K562 (cell line): ENCODE data around the gene SLC3A2. TPM values are rescaled to one million over a fixed set of nuclear protein-coding genes. Genes with fewer than 3 reads are reported as not detected.

ENCODE experiments used
- BCOR ChIP-seq: fragments of 450-650 bp; IDR thresholded peaks from 2 replicates; pipeline ENCODE4 v1.6.1; 2016
- FIP1L1 ChIP-seq: fragments of 200-400 bp; formaldehyde crosslinking; IDR thresholded peaks from 2 replicates; pipeline ENCODE4 v1.6.1; 2018; ENCODE audit warnings: mild to moderate bottlenecking, low read depth, low read length; ENCODE audit not compliant: poor library complexity, severe bottlenecking
- KLF1 ChIP-seq: fragments of 450-650 bp; IDR thresholded peaks from 2 replicates; pipeline ENCODE4 v1.6.1; 2016; ENCODE audit warnings: missing genetic modification characterization, missing compliant biosample characterization
- MEF2A ChIP-seq: IDR thresholded peaks from 2 replicates; pipeline ENCODE4 v1.6.1; 2011; ENCODE audit warnings: low read depth, mild to moderate bottlenecking, low read length, moderate library complexity; ENCODE audit not compliant: control insufficient read depth
- NFE2L1 ChIP-seq: fragments of 450-650 bp; IDR thresholded peaks from 2 replicates; pipeline ENCODE4 v1.6.1; 2016; ENCODE audit warnings: missing genetic modification characterization, low read depth, mild to moderate bottlenecking, missing compliant biosample characterization, moderate library complexity, borderline replicate concordance
- NR3C1 ChIP-seq: sonication (generic); formaldehyde crosslinking; IDR thresholded peaks from 2 replicates; pipeline ENCODE4 v1.8.1; 2022; ENCODE audit warnings: missing genetic modification reagents
- SREBF2 ChIP-seq: sonication (generic); formaldehyde crosslinking; IDR thresholded peaks from 2 replicates; pipeline ENCODE4 v1.4.0; 2020; ENCODE audit warnings: mild to moderate bottlenecking, missing genetic modification reagents
- SRSF3 ChIP-seq: fragments of 200-400 bp; formaldehyde crosslinking; IDR thresholded peaks from 2 replicates; pipeline ENCODE4 v1.6.1; 2016; ENCODE audit warnings: mild to moderate bottlenecking, low read length, moderate library complexity; ENCODE audit not compliant: insufficient read depth
- TEAD4 ChIP-seq, 2 experiments: sonication (generic) in 1 of 2; formaldehyde crosslinking in 1 of 2; IDR thresholded peaks; 2 replicates each; pipeline versions ENCODE4 v1.6.1 to v1.8.0; 2012 to 2022; ENCODE audit warnings: borderline replicate concordance in 1 of 2, inconsistent platforms in 1 of 2, low read length in 1 of 2, mild to moderate bottlenecking in 1 of 2, missing genetic modification reagents in 1 of 2
- U2AF1 ChIP-seq: fragments of 200-400 bp; formaldehyde crosslinking; optimal IDR thresholded peaks from 2 replicates; pipeline ENCODE3; 2017; ENCODE audit warnings: mild to moderate bottlenecking, low read depth, low read length, moderate library complexity
- ZNF347 ChIP-seq: fragments of 450-650 bp; formaldehyde crosslinking; IDR thresholded peaks from 2 replicates; pipeline ENCODE4 v1.4.0; 2020; ENCODE audit warnings: low read depth, mild to moderate bottlenecking, moderate library complexity
- polyA plus RNA-seq, 8 experiments: library from polyadenylated mRNA; depleted of rRNA in 4 of 8; stranded (reverse) in 5 of 8; unstranded in 3 of 8; fragments of >200 nt; fragmentation: Nextera tagmentation in 2 of 8; fragmentation: Illumina TruSeq in 1 of 8; extraction: Ambion mirVana in 2 of 8; extraction: Trizol in 1 of 8; gene quantifications; 2 replicates each; pipeline versions ENCODE4 v1.2.1 to v1.2.3, GENCODE V29; 2011 to 2014; ENCODE audit warnings: inconsistent platforms in 1 of 8, missing spikeins in 1 of 8
- total RNA-seq, 7 experiments: library from RNA; depleted of rRNA in 6 of 7; stranded (reverse); fragments of >200 nt in 6 of 7; fragmentation: Illumina TruSeq in 2 of 7; extraction: Trizol in 2 of 7; gene quantifications; 2 replicates each; pipeline versions ENCODE4 v1.2.1 to v1.2.3, GENCODE V29; 2011 to 2021; ENCODE audit warnings: low replicate concordance in 1 of 7
- TF ChIP-seq, protein P1 (sequence below): fragments of 450-650 bp; IDR thresholded peaks from 2 replicates; pipeline ENCODE4 v1.6.1; 2016
- TF ChIP-seq, protein P2 (sequence below): fragments of 250-450 bp; sonication (Bioruptor Pico); IDR thresholded peaks from 2 replicates; pipeline ENCODE4 v1.4.0; 2020; ENCODE audit warnings: mild to moderate bottlenecking
- TF ChIP-seq, protein P3 (sequence below): sonication (generic); IDR thresholded peaks from 2 replicates; pipeline ENCODE4 v1.6.1; 2016

SLC3A2 gene
- total and polyA plus RNA-seq, 9 of the 15 experiments (the other 6 are each of a cell fraction or from before 2014, with no cell fraction given) = 20.0 to 296 (median 214) TPM

DNA sequence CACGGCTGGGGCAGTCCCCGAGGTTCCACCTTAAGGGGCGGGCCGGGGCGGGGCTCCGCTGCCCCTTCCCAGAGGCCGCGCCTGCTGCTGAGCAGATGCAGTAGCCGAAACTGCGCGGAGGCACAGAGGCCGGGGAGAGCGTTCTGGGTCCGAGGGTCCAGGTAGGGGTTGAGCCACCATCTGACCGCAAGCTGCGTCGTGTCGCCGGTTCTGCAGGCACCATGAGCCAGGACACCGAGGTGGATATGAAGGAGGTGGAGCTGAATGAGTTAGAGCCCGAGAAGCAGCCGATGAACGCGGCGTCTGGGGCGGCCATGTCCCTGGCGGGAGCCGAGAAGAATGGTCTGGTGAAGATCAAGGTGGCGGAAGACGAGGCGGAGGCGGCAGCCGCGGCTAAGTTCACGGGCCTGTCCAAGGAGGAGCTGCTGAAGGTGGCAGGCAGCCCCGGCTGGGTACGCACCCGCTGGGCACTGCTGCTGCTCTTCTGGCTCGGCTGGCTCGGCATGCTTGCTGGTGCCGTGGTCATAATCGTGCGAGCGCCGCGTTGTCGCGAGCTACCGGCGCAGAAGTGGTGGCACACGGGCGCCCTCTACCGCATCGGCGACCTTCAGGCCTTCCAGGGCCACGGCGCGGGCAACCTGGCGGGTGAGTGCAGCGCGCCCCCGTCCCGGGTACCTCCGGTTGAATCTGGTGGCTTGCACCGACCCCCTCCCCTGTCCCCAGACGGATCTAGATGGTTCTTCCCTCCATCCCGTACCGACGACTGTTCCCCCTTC is at the start of gene SLC3A2 (continued):
- TF ChIP-seq, protein P1, sequence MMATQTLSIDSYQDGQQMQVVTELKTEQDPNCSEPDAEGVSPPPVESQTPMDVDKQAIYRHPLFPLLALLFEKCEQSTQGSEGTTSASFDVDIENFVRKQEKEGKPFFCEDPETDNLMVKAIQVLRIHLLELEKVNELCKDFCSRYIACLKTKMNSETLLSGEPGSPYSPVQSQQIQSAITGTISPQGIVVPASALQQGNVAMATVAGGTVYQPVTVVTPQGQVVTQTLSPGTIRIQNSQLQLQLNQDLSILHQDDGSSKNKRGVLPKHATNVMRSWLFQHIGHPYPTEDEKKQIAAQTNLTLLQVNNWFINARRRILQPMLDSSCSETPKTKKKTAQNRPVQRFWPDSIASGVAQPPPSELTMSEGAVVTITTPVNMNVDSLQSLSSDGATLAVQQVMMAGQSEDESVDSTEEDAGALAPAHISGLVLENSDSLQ = no peak
- TF ChIP-seq U2AF1 = peak; percentile 43
- TF ChIP-seq KLF1 (tag) = peak; percentile 75
- TF ChIP-seq FIP1L1 = peak; percentile 97
- TF ChIP-seq TEAD4 (IDR thresholded peaks at IDR 0.05; ENCODE audit: low read length) = no peak; the same call in 1 of the 2 replicates
- TF ChIP-seq TEAD4 (CRISPR knock-in tag; IDR thresholded peaks at IDR 0.05; ENCODE audit: borderline replicate concordance) = no peak
- TF ChIP-seq BCOR = no peak
- TF ChIP-seq SREBF2 (CRISPR knock-in tag) = no peak
- no peak for TF ChIP-seq NFE2L1 (tag)
- TF ChIP-seq, protein P2, sequence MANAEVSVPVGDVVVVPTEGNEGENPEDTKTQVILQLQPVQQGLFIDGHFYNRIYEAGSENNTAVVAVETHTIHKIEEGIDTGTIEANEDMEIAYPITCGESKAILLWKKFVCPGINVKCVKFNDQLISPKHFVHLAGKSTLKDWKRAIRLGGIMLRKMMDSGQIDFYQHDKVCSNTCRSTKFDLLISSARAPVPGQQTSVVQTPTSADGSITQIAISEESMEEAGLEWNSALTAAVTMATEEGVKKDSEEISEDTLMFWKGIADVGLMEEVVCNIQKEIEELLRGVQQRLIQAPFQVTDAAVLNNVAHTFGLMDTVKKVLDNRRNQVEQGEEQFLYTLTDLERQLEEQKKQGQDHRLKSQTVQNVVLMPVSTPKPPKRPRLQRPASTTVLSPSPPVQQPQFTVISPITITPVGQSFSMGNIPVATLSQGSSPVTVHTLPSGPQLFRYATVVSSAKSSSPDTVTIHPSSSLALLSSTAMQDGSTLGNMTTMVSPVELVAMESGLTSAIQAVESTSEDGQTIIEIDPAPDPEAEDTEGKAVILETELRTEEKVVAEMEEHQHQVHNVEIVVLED = no peak
- peak; percentile 80 for TF ChIP-seq NR3C1
- TF ChIP-seq, protein P3, sequence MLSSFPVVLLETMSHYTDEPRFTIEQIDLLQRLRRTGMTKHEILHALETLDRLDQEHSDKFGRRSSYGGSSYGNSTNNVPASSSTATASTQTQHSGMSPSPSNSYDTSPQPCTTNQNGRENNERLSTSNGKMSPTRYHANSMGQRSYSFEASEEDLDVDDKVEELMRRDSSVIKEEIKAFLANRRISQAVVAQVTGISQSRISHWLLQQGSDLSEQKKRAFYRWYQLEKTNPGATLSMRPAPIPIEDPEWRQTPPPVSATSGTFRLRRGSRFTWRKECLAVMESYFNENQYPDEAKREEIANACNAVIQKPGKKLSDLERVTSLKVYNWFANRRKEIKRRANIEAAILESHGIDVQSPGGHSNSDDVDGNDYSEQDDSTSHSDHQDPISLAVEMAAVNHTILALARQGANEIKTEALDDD = no peak
- TF ChIP-seq MEF2A = no peak
- peak; percentile 71; the same call in 1 of the 2 replicates for TF ChIP-seq SRSF3
- TF ChIP-seq ZNF347 (CRISPR knock-in tag) = no peak
